ENCODE measurements around the gene ZNF622.
"Not testable (repeated sequence)": the region's sequence is repeated elsewhere in the genome, so short reads cannot be mapped to it uniquely, and the experiment has no call there.

Gene ZNF622

GRCh38 chr5:16480144-16480543 lies 14.5 kb upstream of the ZNF622 start:
- no peak for DNase-seq

- DNase-seq, result no peak
Observed at GRCh38 chr5:16477541-16477940, 11.9 kb upstream of the ZNF622 start.

- DNase-seq, result not testable (repeated sequence)
Observed at GRCh38 chr5:16476417-16476816, 10.8 kb upstream of the ZNF622 start.

- DNase-seq, result no peak
Observed at GRCh38 chr5:16471387-16471786, 5.8 kb upstream of the ZNF622 start.

GRCh38 chr5:16467363-16468219 lies 2.0 kb upstream of the ZNF622 start:
- no peak for DNase-seq

- no peak for DNase-seq
Observed at GRCh38 chr5:16464664-16465543, 696 bp downstream of the ZNF622 start.

GRCh38 chr5:16464231-16464630 lies 1.4 kb downstream of the ZNF622 start:
- DNase-seq, result no peak

- no peak for DNase-seq
Observed at GRCh38 chr5:16461782-16462181, 3.8 kb downstream of the ZNF622 start.

GRCh38 chr5:16461026-16461425 lies 4.6 kb downstream of the ZNF622 start:
- no peak for DNase-seq

GRCh38 chr5:16459451-16459850 lies 6.1 kb downstream of the ZNF622 start:
- DNase-seq, result no peak

- no peak for DNase-seq
Observed at GRCh38 chr5:16457853-16458252, 7.7 kb downstream of the ZNF622 start.

- no peak for DNase-seq
Observed at GRCh38 chr5:16457451-16457850, 8.1 kb downstream of the ZNF622 start.

- peak; percentile 75 for DNase-seq
Observed at GRCh38 chr5:16456103-16456832, 9.3 kb downstream of the ZNF622 start.

- no peak for DNase-seq
Observed at GRCh38 chr5:16455668-16456067, 9.9 kb downstream of the ZNF622 start.

- no peak for DNase-seq
Observed at GRCh38 chr5:16454686-16455085, 10.9 kb downstream of the ZNF622 start.

- no peak for DNase-seq
Observed at GRCh38 chr5:16453609-16454008, 12.0 kb downstream of the ZNF622 start.

GRCh38 chr5:16450163-16450562 lies 15.4 kb downstream of the ZNF622 start:
- no peak for DNase-seq

- DNase-seq, result no peak
Observed at GRCh38 chr5:16446993-16447392, 18.6 kb downstream of the ZNF622 start.

GRCh38 chr5:16437977-16438376 lies 27.6 kb downstream of the ZNF622 start:
- DNase-seq, result no peak

- not testable (repeated sequence) for DNase-seq
Observed at GRCh38 chr5:16436065-16436682, 29.4 kb downstream of the ZNF622 start.

GRCh38 chr5:16431490-16431889 lies 34.1 kb downstream of the ZNF622 start:
- DNase-seq, result no peak

- no peak for DNase-seq
Observed at GRCh38 chr5:16430349-16431089, 35.1 kb downstream of the ZNF622 start.

Measured in retina (tissue), 1 donor.